Stomach (tissue), 4 donors: ENCODE measurements around the gene ARFGAP3.

ENCODE experiments used
- EP300 ChIP-seq: sonication (generic); formaldehyde crosslinking; IDR thresholded peaks from one replicate; pipeline ENCODE4 v1.6.1; 2017; ENCODE audit warnings: antibody characterized with exemption
- POLR2A ChIP-seq, 4 donors: fragments of 450-650 bp; IDR thresholded peaks; one replicate each; pipeline ENCODE4 v1.6.1; 2016; ENCODE audit warnings: antibody characterized with exemption in 4 of 4, control low read depth in 2 of 4, mild to moderate bottlenecking in 1 of 4, moderate library complexity in 1 of 4
- TF ChIP-seq, protein P1 (sequence below), 7 experiments: fragments of 450-650 bp in 4 of 7; fragments of 200-600 bp in 3 of 7; sonication (generic) in 3 of 7; IDR thresholded peaks; one replicate each; pipeline ENCODE4 v1.5.1; 2016 to 2019; ENCODE audit warnings: antibody characterized with exemption in 7 of 7, control low read depth in 2 of 7, mild to moderate bottlenecking in 1 of 7

DNA sequence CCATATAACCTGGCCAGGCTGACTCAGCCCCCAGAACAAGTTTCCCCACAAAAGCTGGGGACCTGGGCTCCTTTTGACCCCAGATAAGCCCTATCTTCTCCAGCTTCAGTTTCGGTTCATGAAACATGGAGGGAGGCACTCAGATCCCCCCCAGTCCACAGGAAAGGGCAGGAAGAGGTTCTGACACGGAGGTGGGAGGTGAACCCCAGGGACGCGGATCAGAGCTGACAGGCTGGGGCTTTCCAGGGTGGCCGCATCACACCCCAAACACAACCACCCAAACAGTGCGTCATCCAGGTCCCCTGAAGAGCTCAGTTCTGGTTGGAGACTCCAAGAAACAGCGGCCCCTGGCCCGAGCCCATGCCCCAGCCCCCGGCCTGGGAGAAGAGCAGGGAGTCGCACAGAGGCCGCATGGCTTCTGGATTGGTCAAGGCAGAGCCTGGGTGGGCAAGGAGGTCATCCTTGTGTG, 92.1 kb downstream of the ARFGAP3 start:
- TF ChIP-seq, protein P1, sequence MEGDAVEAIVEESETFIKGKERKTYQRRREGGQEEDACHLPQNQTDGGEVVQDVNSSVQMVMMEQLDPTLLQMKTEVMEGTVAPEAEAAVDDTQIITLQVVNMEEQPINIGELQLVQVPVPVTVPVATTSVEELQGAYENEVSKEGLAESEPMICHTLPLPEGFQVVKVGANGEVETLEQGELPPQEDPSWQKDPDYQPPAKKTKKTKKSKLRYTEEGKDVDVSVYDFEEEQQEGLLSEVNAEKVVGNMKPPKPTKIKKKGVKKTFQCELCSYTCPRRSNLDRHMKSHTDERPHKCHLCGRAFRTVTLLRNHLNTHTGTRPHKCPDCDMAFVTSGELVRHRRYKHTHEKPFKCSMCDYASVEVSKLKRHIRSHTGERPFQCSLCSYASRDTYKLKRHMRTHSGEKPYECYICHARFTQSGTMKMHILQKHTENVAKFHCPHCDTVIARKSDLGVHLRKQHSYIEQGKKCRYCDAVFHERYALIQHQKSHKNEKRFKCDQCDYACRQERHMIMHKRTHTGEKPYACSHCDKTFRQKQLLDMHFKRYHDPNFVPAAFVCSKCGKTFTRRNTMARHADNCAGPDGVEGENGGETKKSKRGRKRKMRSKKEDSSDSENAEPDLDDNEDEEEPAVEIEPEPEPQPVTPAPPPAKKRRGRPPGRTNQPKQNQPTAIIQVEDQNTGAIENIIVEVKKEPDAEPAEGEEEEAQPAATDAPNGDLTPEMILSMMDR (IDR thresholded peaks at IDR 0.05) = no peak
- TF ChIP-seq EP300 (no peak), POLR2A (IDR thresholded peaks at IDR 0.05) (no peak)
